K562 (cell line): Measurements from ENCODE around the gene OSBPL3. TPM values are rescaled to one million over a fixed set of nuclear protein-coding genes. Genes with fewer than 3 reads are reported as not detected.

Experiments used
- CEBPG ChIP-seq, 3 experiments: fragments of 200-800 bp in 1 of 3; sonication (Bioruptor generic) in 1 of 3; sonication (generic) in 1 of 3; formaldehyde crosslinking in 1 of 3; IDR thresholded peaks in 2 of 3; conservative IDR thresholded peaks in 1 of 3; 2 replicates each; pipeline versions ENCODE4 v1.6.1 to v1.8.0; 2016 to 2022; ENCODE audit warnings: missing compliant biosample characterization in 2 of 3, missing genetic modification characterization in 2 of 3, mild to moderate bottlenecking in 1 of 3, missing genetic modification reagents in 1 of 3
- E2F6 ChIP-seq, 2 experiments: IDR thresholded peaks; 2 replicates each; pipeline ENCODE4 v1.6.1; 2011; ENCODE audit warnings: borderline replicate concordance in 1 of 2, control low read depth in 1 of 2, low read depth in 1 of 2, low read length in 1 of 2, mild to moderate bottlenecking in 1 of 2, mixed read lengths in 1 of 2, moderate library complexity in 1 of 2; ENCODE audit not compliant: insufficient read depth in 1 of 2, insufficient read length in 1 of 2, poor library complexity in 1 of 2, severe bottlenecking in 1 of 2; ENCODE audit errors: extremely low read depth in 1 of 2
- FOXJ3 ChIP-seq: sonication (generic); formaldehyde crosslinking; IDR thresholded peaks from 2 replicates; pipeline ENCODE4 v1.4.0; 2020; ENCODE audit warnings: mild to moderate bottlenecking, missing genetic modification reagents
- FOXP1 ChIP-seq: sonication (generic); formaldehyde crosslinking; IDR thresholded peaks from 2 replicates; pipeline ENCODE4 v1.8.0; 2022; ENCODE audit warnings: mild to moderate bottlenecking, missing genetic modification reagents
- HNRNPK ChIP-seq: fragments of 200-400 bp; formaldehyde crosslinking; IDR thresholded peaks from one replicate; pipeline ENCODE4 v1.6.1; 2018; ENCODE audit warnings: mild to moderate bottlenecking, low read depth, low read length; ENCODE audit not compliant: poor library complexity, severe bottlenecking
- L3MBTL2 ChIP-seq: fragments of 450-650 bp; IDR thresholded peaks from 2 replicates; pipeline ENCODE4 v1.6.1; 2016; ENCODE audit warnings: mild to moderate bottlenecking, moderate library complexity
- MBD2 ChIP-seq: sonication (generic); IDR thresholded peaks from 2 replicates; pipeline ENCODE4 v1.6.1; 2016; ENCODE audit warnings: low read depth, borderline replicate concordance
- MTA3 ChIP-seq: fragments of 450-650 bp; formaldehyde crosslinking; IDR thresholded peaks from 2 replicates; pipeline ENCODE4 v1.6.1; 2017; ENCODE audit warnings: mild to moderate bottlenecking, borderline replicate concordance
- NFE2 ChIP-seq: IDR thresholded peaks from 2 replicates; pipeline ENCODE4 v1.6.1; 2014; ENCODE audit warnings: antibody characterized with exemption, low read depth
- POLR3A ChIP-seq: IDR thresholded peaks from 2 replicates; pipeline ENCODE4 v1.6.1; 2011; ENCODE audit warnings: borderline replicate concordance, mild to moderate bottlenecking, moderate library complexity; ENCODE audit not compliant: insufficient read length, insufficient read depth; ENCODE audit errors: extremely low read depth
- ZBTB1 ChIP-seq: sonication (generic); formaldehyde crosslinking; IDR thresholded peaks from 2 replicates; pipeline ENCODE4 v1.8.1; 2023; ENCODE audit warnings: missing genetic modification reagents, low read depth, mild to moderate bottlenecking, borderline replicate concordance
- ZBTB8A ChIP-seq: fragments of 450-650 bp; IDR thresholded peaks from 2 replicates; pipeline ENCODE4 v1.6.1; 2018; ENCODE audit warnings: mild to moderate bottlenecking, moderate library complexity; ENCODE audit not compliant: partially characterized antibody
- ZNF140 ChIP-seq: fragments of 250-450 bp; sonication (Bioruptor Pico); IDR thresholded peaks from 2 replicates; pipeline ENCODE4 v1.8.0; 2021; ENCODE audit warnings: moderate library complexity, mild to moderate bottlenecking, inconsistent platforms
- ZNF239 ChIP-seq: fragments of 250-450 bp; sonication (Bioruptor Pico); IDR thresholded peaks from 2 replicates; pipeline ENCODE4 v1.4.0; 2020; ENCODE audit warnings: mild to moderate bottlenecking
- ZNF696 ChIP-seq: fragments of 250-450 bp; sonication (Bioruptor Pico); conservative IDR thresholded peaks from 2 replicates; pipeline ENCODE4 v1.4.0; 2020; ENCODE audit warnings: mild to moderate bottlenecking, moderate library complexity
- polyA plus RNA-seq, 8 experiments: library from polyadenylated mRNA; depleted of rRNA in 4 of 8; stranded (reverse) in 5 of 8; unstranded in 3 of 8; fragments of >200 nt; fragmentation: Nextera tagmentation in 2 of 8; fragmentation: Illumina TruSeq in 1 of 8; extraction: Ambion mirVana in 2 of 8; extraction: Trizol in 1 of 8; gene quantifications; 2 replicates each; pipeline versions ENCODE4 v1.2.1 to v1.2.3, GENCODE V29; 2011 to 2014; ENCODE audit warnings: inconsistent platforms in 1 of 8, missing spikeins in 1 of 8
- total RNA-seq, 7 experiments: library from RNA; depleted of rRNA in 6 of 7; stranded (reverse); fragments of >200 nt in 6 of 7; fragmentation: Illumina TruSeq in 2 of 7; extraction: Trizol in 2 of 7; gene quantifications; 2 replicates each; pipeline versions ENCODE4 v1.2.1 to v1.2.3, GENCODE V29; 2011 to 2021; ENCODE audit warnings: low replicate concordance in 1 of 7
- TF ChIP-seq, protein P1 (sequence below): sonication (generic); formaldehyde crosslinking; IDR thresholded peaks from 2 replicates; pipeline ENCODE4 v1.9.0; 2022; ENCODE audit warnings: mild to moderate bottlenecking, missing genetic modification reagents
- TF ChIP-seq, protein P2 (sequence below): fragments of 250-450 bp; sonication (Bioruptor Pico); IDR thresholded peaks from 2 replicates; pipeline ENCODE4 v1.8.0; 2021; ENCODE audit warnings: moderate library complexity, mild to moderate bottlenecking, inconsistent platforms
- TF ChIP-seq, protein P3 (sequence below): fragments of 250-450 bp; sonication (Bioruptor Pico); IDR thresholded peaks from 2 replicates; pipeline ENCODE4 v1.5.0; 2020; ENCODE audit warnings: mild to moderate bottlenecking

OSBPL3 gene
- total and polyA plus RNA-seq, 9 of the 15 experiments (the other 6 are each of a cell fraction or from before 2014, with no cell fraction given), result 4.8 to 37.2 (median 26.5) TPM

- TF ChIP-seq E2F6 (IDR thresholded peaks at IDR 0.05; ENCODE audit: borderline replicate concordance in 1 of 2, extremely low read depth in 1 of 2, insufficient read depth in 1 of 2, insufficient read length in 1 of 2, low read depth in 1 of 2, low read length in 1 of 2, poor library complexity in 1 of 2, severe bottlenecking in 1 of 2) (peak in 1 of 2 experiments; percentile 33), FOXJ3 (CRISPR knock-in tag) (no peak), MTA3 (no peak), ZBTB1 (CRISPR knock-in tag) (no peak), FOXP1 (CRISPR knock-in tag) (no peak), POLR3A (no peak), ZBTB8A (no peak), L3MBTL2 (peak; percentile 70), MBD2 (no peak), ZNF239 (CRISPR knock-in tag) (no peak), HNRNPK (no peak), ZNF140 (CRISPR knock-in tag) (no peak), CEBPG (CRISPR knock-in tag; IDR thresholded peaks at IDR 0.05) (no peak), CEBPG (tag; conservative IDR thresholded peaks at IDR 0.05 in 1 of 2, IDR thresholded peaks at IDR 0.05 in 1 of 2) (0 out of 4 replicates have a peak, but pooled peaks of 1 of the 2 experiments have one; percentile 8), NFE2 (peak; percentile 47; the same call in 1 of the 2 replicates), ZNF696 (no peak)
- TF ChIP-seq, protein P1, sequence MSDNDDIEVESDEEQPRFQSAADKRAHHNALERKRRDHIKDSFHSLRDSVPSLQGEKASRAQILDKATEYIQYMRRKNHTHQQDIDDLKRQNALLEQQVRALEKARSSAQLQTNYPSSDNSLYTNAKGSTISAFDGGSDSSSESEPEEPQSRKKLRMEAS (CRISPR knock-in tag), result peak; percentile 51; the same call in 1 of the 2 replicates
- TF ChIP-seq, protein P2, sequence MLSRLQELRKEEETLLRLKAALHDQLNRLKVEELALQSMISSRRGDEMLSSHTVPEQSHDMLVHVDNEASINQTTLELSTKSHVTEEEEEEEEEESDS (CRISPR knock-in tag), result no peak
- TF ChIP-seq, protein P3, sequence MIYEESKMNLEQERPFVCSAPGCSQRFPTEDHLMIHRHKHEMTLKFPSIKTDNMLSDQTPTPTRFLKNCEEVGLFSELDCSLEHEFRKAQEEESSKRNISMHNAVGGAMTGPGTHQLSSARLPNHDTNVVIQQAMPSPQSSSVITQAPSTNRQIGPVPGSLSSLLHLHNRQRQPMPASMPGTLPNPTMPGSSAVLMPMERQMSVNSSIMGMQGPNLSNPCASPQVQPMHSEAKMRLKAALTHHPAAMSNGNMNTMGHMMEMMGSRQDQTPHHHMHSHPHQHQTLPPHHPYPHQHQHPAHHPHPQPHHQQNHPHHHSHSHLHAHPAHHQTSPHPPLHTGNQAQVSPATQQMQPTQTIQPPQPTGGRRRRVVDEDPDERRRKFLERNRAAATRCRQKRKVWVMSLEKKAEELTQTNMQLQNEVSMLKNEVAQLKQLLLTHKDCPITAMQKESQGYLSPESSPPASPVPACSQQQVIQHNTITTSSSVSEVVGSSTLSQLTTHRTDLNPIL, result no peak
Observed at GRCh38 chr7:24786941-24787340, 193.0 kb downstream of the OSBPL3 start (continued).
